Astrocyte (in vitro differentiated cells and primary cell): ENCODE measurements around the gene OSER1. TPM values are rescaled to one million over a fixed set of nuclear protein-coding genes. Genes with fewer than 3 reads are reported as not detected.

Experiments
- DNase-seq: peaks from one replicate; pipeline ENCODE4 v3.0.0-alpha.2; 2010; ENCODE audit warnings: low read depth
- FAIRE-seq: peaks from 2 replicates; lab custom pipeline; 2011; peaks lifted over from hg19 to GRCh38; lab: Jason Lieb, UNC
- H2AFZ ChIP-seq: 2 replicates; pipeline ENCODE4 v1.6.0; 2012; ENCODE audit warnings: low read depth, low read length, inconsistent platforms
- H3K27ac ChIP-seq: 2 replicates; pipeline ENCODE4 v1.5.1; 2011; ENCODE audit warnings: low read depth, low read length, inconsistent platforms
- H3K27me3 ChIP-seq: 2 replicates; pipeline ENCODE4 v1.6.0; 2011; ENCODE audit warnings: low read length, inconsistent platforms; ENCODE audit not compliant: insufficient read depth
- H3K36me3 ChIP-seq: 2 replicates; pipeline ENCODE4 v1.5.1; 2011; ENCODE audit warnings: low read length, inconsistent platforms; ENCODE audit not compliant: insufficient read depth
- H3K4me1 ChIP-seq: 2 replicates; pipeline ENCODE4 v1.5.1; 2011; ENCODE audit warnings: low read length, inconsistent platforms; ENCODE audit not compliant: insufficient read depth
- H3K4me2 ChIP-seq: 2 replicates; pipeline ENCODE4 v1.6.0; 2012; ENCODE audit warnings: low read length, inconsistent platforms
- H3K4me3 ChIP-seq: 2 replicates; pipeline ENCODE4 v1.5.1; 2011; ENCODE audit warnings: low read depth, mild to moderate bottlenecking, low read length, inconsistent platforms; ENCODE audit not compliant: insufficient read depth
- H3K79me2 ChIP-seq: 2 replicates; pipeline ENCODE4 v1.6.0; 2012; ENCODE audit warnings: mild to moderate bottlenecking, low read length, inconsistent platforms; ENCODE audit not compliant: insufficient read depth
- H3K9ac ChIP-seq: 2 replicates; pipeline ENCODE4 v1.6.0; 2012; ENCODE audit warnings: mild to moderate bottlenecking, low read length, inconsistent platforms
- H3K9me3 ChIP-seq: 2 replicates; pipeline ENCODE4 v1.5.1; 2012; ENCODE audit warnings: low read depth, mild to moderate bottlenecking, low read length, inconsistent platforms; ENCODE audit not compliant: insufficient read depth
- H4K20me1 ChIP-seq: 2 replicates; pipeline ENCODE4 v1.6.0; 2012; ENCODE audit warnings: low read length, inconsistent platforms; ENCODE audit not compliant: insufficient read depth
- H3K27ac Mint-ChIP-seq: one replicate; pipeline ENCODE4 v1.8.0; 2021; ENCODE audit warnings: mild to moderate bottlenecking, mixed read lengths; ENCODE audit not compliant: unreplicated experiment
- H3K27me3 Mint-ChIP-seq: one replicate; pipeline ENCODE4 v1.8.0; 2021; ENCODE audit warnings: low read depth, mixed read lengths; ENCODE audit not compliant: unreplicated experiment
- H3K36me3 Mint-ChIP-seq: one replicate; pipeline ENCODE4 v1.8.0; 2021; ENCODE audit warnings: low read depth, mixed read lengths; ENCODE audit not compliant: unreplicated experiment
- H3K4me1 Mint-ChIP-seq: one replicate; pipeline ENCODE4 v1.8.0; 2021; ENCODE audit warnings: low read depth, mixed read lengths; ENCODE audit not compliant: unreplicated experiment
- H3K4me3 Mint-ChIP-seq: one replicate; pipeline ENCODE4 v1.8.0; 2021; ENCODE audit warnings: mild to moderate bottlenecking, moderate library complexity, mixed read lengths; ENCODE audit not compliant: unreplicated experiment
- H3K9me3 Mint-ChIP-seq: one replicate; pipeline ENCODE4 v1.8.0; 2021; ENCODE audit warnings: mild to moderate bottlenecking, mixed read lengths; ENCODE audit not compliant: unreplicated experiment
- EZH2 ChIP-seq: IDR thresholded peaks from 2 replicates; pipeline ENCODE4 v1.6.1; 2012; ENCODE audit warnings: mild to moderate bottlenecking, low read length, inconsistent platforms; ENCODE audit not compliant: insufficient read depth
- total RNA-seq: library from RNA; stranded (reverse); gene quantifications from 2 replicates; pipeline ENCODE4 v1.2.1, GENCODE V29; 2021
- TF ChIP-seq, protein P1 (sequence below): IDR thresholded peaks from 2 replicates; pipeline ENCODE4 v1.5.1; 2011; ENCODE audit warnings: low read depth, mild to moderate bottlenecking, inconsistent platforms, low read length, moderate library complexity; ENCODE audit not compliant: insufficient read depth

The OSER1 gene
- total RNA-seq, 1 donor from 2014 or later = 30.9 TPM

DNA sequence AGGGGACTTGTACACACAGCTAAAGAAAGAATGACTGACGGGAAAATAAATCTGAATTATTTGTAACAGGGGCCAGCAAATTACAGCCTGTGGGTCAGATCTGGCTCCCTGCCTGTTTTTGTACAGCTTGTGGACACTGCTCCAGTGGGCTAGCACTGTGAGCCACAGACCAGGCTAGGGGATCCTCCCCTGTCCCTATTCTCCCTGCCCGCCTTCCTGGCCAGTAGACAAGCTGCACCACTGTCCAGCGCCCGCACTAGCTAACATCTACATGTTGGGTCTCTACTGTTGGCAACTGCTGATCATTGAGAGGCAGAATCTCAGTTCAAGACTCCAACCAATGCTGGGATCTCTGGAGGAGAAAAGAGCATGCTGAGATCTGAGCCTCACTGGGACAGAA, 10.7 kb downstream of the OSER1 start:
- H3K27me3 Mint-ChIP-seq = no peaks in the 10 kb centered on the region
- Histone ChIP-seq H3K36me3 (peaks cover 45% of the 10 kb centered on the region), H2AFZ (no peak overlapping the region), H4K20me1 (peaks cover 9% of the 10 kb centered on the region), H3K4me2 (no peak overlapping the region), H3K4me3 (no peak overlapping the region), H3K27me3 (no peaks in the 10 kb centered on the region), H3K27ac (no peak overlapping the region), H3K79me2 (peaks cover 52% of the 10 kb centered on the region), H3K9ac (no peak overlapping the region), H3K9me3 (no peaks in the 10 kb centered on the region), H3K4me1 (peaks cover 14% of the 10 kb centered on the region)
- TF ChIP-seq EZH2 = no peak
- TF ChIP-seq, protein P1, sequence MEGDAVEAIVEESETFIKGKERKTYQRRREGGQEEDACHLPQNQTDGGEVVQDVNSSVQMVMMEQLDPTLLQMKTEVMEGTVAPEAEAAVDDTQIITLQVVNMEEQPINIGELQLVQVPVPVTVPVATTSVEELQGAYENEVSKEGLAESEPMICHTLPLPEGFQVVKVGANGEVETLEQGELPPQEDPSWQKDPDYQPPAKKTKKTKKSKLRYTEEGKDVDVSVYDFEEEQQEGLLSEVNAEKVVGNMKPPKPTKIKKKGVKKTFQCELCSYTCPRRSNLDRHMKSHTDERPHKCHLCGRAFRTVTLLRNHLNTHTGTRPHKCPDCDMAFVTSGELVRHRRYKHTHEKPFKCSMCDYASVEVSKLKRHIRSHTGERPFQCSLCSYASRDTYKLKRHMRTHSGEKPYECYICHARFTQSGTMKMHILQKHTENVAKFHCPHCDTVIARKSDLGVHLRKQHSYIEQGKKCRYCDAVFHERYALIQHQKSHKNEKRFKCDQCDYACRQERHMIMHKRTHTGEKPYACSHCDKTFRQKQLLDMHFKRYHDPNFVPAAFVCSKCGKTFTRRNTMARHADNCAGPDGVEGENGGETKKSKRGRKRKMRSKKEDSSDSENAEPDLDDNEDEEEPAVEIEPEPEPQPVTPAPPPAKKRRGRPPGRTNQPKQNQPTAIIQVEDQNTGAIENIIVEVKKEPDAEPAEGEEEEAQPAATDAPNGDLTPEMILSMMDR = no peak
- peak overlapping the region; percentile 14 for H3K27ac Mint-ChIP-seq
- peaks cover 27% of the 10 kb centered on the region for H3K36me3 Mint-ChIP-seq
- peaks cover 29% of the 10 kb centered on the region for H3K4me1 Mint-ChIP-seq
- H3K4me3 Mint-ChIP-seq = no peak overlapping the region
- FAIRE-seq = no peak
- no peaks in the 10 kb centered on the region for H3K9me3 Mint-ChIP-seq
- no peak for DNase-seq

DNA sequence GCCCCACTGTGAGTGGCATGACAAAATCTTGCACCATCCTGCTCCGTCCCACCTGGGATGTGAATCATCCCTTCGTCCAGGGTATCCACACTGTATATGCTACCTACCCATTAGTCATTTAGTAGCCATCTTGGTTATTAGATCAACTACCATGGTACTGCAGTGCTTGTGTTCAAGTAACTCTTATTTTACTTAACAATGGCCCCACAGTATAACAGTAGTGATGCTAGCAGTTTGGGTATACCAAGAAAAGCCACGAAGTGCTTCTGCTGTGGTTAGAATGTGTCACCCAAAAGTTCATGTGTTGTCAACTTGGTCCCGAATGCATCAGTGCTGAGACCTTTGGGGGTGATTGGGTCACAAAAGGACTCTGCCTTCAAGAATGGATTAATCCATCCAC, 11.7 kb downstream of the OSER1 start:
- TF ChIP-seq EZH2 = no peak
- TF ChIP-seq, protein P1 = no peak
- no peak overlapping the region for H3K9ac ChIP-seq
- peaks cover 50% of the 10 kb centered on the region for H3K79me2 ChIP-seq
- no peak overlapping the region for H3K27ac Mint-ChIP-seq
- H2AFZ ChIP-seq = no peak overlapping the region
- DNase-seq = no peak
- H3K4me1 ChIP-seq = peaks cover 7% of the 10 kb centered on the region
- H3K4me2 ChIP-seq = no peak overlapping the region
- no peak overlapping the region for H3K4me3 ChIP-seq
- no peaks in the 10 kb centered on the region for H3K27me3 Mint-ChIP-seq
- H3K36me3 ChIP-seq = peaks cover 45% of the 10 kb centered on the region
- H3K36me3 Mint-ChIP-seq = peaks cover 27% of the 10 kb centered on the region
- peaks cover 24% of the 10 kb centered on the region for H3K4me1 Mint-ChIP-seq
- H3K4me3 Mint-ChIP-seq = no peak overlapping the region
- no peak overlapping the region for H3K27ac ChIP-seq
- FAIRE-seq = no peak
- no peaks in the 10 kb centered on the region for H3K9me3 Mint-ChIP-seq
- H3K9me3 ChIP-seq = no peaks in the 10 kb centered on the region
- no peaks in the 10 kb centered on the region for H3K27me3 ChIP-seq
- H4K20me1 ChIP-seq = peaks cover 9% of the 10 kb centered on the region

DNA sequence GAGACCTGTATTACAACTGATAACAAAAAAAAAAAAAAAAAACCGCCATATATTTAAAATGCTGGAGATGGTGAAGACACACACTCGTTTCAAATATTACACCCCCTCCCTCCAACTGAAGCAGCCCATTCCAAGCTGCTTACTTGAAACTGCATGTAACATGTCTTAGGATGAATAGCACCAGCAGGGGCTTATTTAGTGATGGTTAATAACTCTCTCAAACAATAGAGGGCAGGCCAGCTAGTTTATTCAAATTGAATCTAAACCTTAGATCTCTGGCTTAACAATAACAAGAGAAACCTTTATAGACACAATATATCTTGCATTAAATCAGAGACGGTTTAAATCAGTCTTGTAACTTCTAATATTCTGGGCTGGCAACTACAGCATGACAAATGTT, 14.3 kb downstream of the OSER1 start:
- Histone ChIP-seq H4K20me1 (peaks cover 9% of the 10 kb centered on the region), H3K4me2 (no peak overlapping the region), H3K79me2 (peaks cover 24% of the 10 kb centered on the region), H3K4me1 (peaks cover 2% of the 10 kb centered on the region), H3K36me3 (peaks cover 30% of the 10 kb centered on the region), H3K9me3 (no peaks in the 10 kb centered on the region), H3K4me3 (no peak overlapping the region), H3K27ac (no peak overlapping the region), H3K27me3 (no peaks in the 10 kb centered on the region), H2AFZ (no peak overlapping the region), H3K9ac (no peak overlapping the region)
- FAIRE-seq (no peak), DNase-seq (no peak)
- peaks cover 22% of the 10 kb centered on the region for H3K36me3 Mint-ChIP-seq
- no peak overlapping the region for H3K4me3 Mint-ChIP-seq
- no peak overlapping the region for H3K27ac Mint-ChIP-seq
- no peaks in the 10 kb centered on the region for H3K9me3 Mint-ChIP-seq
- peaks cover 13% of the 10 kb centered on the region for H3K4me1 Mint-ChIP-seq
- TF ChIP-seq EZH2 = no peak
- TF ChIP-seq, protein P1 = no peak
- H3K27me3 Mint-ChIP-seq = peaks cover 2% of the 10 kb centered on the region
